ENCODE results near the gene D2HGDH.
"Not testable (repeated sequence)": the region's sequence is repeated elsewhere in the genome, so short reads cannot be mapped to it uniquely, and the experiment has no call there.

The D2HGDH gene

DNA sequence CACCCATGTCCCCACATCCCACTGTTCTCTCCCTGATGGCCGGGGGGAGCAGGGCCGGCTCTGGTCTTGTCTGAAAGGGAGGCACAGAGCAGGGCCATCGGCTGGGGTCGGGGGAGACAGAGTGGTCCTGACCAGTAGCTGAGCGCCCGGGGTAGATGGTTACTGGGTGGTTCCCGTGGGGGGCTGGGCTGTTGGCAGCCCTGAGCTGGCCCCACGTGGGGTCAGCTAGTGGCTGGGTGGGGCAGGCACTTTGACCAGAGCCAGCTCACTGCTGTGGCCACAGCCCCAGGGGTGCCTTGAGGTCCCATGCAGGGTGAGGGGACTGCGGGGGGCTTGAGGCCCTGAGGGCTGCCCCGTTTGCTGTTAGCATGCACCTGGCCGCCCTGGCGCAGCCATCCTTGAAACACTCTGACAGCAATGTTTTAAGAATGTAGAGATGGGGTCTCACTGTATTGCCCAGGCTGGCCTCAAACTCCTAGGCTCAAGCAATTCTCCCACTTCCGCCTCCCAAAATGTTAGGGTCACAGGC is 62.2 kb downstream of the D2HGDH start:
- DNase-seq = no peak

- DNase-seq = no peak
Observed at GRCh38 chr2:241797441-241798080, 63.1 kb downstream of the D2HGDH start.

GRCh38 chr2:241798081-241798630 is 63.7 kb downstream of the D2HGDH start:
- no peak for DNase-seq

- no peak for DNase-seq
Observed at GRCh38 chr2:241798631-241799521, 64.4 kb downstream of the D2HGDH start.

GRCh38 chr2:241799522-241800197 is 65.2 kb downstream of the D2HGDH start:
- DNase-seq = no peak

DNA sequence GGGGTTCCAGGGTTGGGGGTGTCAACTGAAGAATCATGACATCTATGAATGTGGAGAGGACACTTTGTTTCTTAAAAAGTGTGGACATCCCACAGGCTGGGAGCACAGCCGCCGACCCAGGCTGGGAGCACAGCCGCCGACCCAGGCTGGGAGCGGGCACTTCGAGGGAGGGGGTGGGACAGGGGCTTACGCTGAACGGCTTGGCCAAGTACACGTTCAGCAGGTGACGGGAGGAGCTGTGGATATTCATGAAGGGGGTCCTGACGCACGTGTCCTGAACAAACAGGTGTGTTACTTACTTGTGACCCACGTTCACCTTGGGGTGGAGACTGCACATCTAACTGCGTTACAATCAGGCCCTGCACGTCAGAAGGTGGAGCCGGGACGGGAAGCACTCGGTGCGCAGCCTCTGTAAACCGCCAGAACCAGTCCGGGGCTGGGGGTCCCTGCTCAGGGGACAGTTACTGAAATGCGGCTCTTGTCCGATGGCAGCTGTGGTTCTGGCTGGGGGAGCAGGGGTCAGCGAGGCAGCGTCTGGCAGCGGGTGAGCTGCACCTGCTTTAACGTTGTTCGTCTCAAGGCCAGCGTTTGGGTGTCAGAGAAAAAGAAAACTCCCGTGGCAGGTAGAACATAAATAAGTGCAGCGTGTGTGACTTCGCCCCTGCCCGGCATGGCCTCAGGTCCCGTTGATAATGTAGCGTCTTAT is 65.9 kb downstream of the D2HGDH start:
- DNase-seq = not testable (repeated sequence)

- DNase-seq = no peak
Observed at GRCh38 chr2:241801611-241802420, 67.4 kb downstream of the D2HGDH start.

- DNase-seq = no peak
Observed at GRCh38 chr2:241802421-241803318, 68.2 kb downstream of the D2HGDH start.

- DNase-seq = no peak
Observed at GRCh38 chr2:241803387-241804325, 69.2 kb downstream of the D2HGDH start.

DNA sequence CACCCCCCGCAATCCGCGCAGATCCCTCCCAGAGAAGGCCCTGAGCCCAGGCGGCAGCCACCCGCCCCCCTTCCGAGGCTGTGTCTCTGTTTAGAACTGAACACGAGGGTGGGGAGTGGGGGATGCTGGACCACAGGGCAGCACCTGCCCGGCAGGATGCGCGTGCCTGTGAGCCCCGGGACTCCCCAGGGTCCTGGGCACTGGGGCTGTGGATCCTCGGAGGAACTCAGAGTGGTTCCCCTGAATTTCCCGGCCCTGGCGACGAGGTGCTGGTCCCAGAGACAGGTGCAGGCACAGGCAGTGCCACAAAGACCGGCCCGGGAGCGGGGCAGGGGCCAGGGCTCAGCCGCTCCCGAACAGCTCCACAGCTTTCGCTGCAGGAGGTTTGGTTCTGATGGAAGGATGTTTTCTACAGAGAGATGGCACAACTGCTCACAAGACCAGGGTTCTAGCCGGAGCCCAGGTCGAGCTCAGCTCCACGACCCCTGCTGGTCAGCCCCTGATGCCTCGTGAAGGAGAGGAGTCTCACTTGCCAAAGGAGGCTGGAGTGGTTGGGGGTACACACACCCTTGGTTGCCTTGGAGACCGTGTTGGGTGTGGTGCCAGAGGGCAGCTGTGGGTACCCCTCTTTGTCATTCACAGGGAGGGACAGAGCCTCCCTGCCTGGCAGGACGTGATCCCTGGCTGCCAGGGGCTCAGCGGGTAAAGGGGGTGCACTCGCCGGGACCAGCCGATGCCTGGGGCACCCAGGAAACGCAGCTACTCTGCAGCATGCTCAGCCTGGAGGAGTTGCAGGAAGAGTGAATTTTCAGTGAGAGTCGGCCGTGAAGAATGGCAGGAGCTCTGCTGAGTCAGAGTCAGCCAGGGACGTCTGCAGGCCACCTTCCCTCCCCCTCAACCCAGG is 70.1 kb downstream of the D2HGDH start:
- no peak for DNase-seq

DNA sequence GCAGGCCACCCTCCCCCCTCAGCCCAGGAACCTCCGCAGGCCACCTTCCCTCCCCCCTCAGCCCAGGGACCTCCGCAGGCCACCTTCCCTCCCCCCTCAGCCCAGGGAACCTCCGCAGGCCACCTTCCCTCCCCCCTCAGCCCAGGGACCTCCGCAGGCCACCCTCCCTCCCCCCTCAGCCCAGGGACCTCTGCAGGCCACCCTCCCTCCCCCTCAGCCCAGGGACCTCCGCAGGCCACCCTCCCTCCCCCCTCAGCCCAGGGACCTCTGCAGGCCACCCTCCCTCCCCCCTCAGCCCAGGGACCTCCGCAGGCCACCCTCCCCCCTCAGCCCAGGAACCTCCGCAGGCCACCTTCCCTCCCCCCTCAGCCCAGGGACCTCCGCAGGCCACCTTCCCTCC is 71.8 kb downstream of the D2HGDH start:
- not testable (repeated sequence) for DNase-seq

DNA sequence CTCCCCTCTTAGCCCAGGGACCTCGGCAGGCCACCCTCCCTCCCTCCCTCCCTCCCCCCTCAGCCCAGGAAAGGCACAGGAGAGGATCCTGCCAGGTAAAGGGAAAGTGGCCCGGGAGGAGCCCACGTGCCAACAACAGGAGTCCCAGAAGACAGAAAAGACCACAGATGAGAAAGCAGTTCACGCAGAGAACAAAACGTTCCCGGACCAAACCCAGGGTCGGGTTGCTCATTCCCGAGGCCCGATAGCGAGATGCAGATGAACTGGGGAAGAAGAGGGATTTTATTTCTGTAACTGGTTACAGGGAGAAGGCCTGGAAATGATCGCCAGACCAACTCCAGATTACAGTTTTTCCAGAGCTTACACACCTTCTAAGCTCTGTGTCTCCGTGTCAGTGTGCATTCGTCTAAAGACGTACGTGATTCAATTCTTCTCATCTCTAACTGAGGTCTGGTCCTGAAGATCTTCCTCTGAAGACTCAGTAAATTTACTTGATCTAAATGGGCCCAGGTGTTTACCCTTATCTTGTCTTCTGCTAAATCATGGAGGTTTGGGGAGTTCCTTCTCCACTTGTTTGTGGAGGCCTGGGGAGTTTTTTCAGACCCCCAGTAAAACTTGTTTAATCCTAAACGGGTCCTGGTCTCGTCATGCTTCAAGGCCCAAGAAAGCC is 73.8 kb downstream of the D2HGDH start:
- no peak for DNase-seq

- DNase-seq = no peak
Observed at GRCh38 chr2:241808721-241809382, 74.4 kb downstream of the D2HGDH start, which contains the start of gene NEU4. NEU4 (plus strand) TSS chr2:241809193; CDS start chr2:241814485, 5,292 bp downstream.

- no peak for DNase-seq
Observed at GRCh38 chr2:241809383-241810306, 75.2 kb downstream of the D2HGDH start.

GRCh38 chr2:241810307-241811200 is 76.1 kb downstream of the D2HGDH start:
- no peak for DNase-seq
